GM19099 (cell line): ENCODE measurements around the gene RIN3.

Source experiments
- POLR2A ChIP-seq: IDR thresholded peaks from 3 replicates; pipeline ENCODE4 v1.6.1; 2011; ENCODE audit warnings: low read depth; ENCODE audit not compliant: insufficient read length; ENCODE audit errors: extremely low read depth

The RIN3 gene

DNA sequence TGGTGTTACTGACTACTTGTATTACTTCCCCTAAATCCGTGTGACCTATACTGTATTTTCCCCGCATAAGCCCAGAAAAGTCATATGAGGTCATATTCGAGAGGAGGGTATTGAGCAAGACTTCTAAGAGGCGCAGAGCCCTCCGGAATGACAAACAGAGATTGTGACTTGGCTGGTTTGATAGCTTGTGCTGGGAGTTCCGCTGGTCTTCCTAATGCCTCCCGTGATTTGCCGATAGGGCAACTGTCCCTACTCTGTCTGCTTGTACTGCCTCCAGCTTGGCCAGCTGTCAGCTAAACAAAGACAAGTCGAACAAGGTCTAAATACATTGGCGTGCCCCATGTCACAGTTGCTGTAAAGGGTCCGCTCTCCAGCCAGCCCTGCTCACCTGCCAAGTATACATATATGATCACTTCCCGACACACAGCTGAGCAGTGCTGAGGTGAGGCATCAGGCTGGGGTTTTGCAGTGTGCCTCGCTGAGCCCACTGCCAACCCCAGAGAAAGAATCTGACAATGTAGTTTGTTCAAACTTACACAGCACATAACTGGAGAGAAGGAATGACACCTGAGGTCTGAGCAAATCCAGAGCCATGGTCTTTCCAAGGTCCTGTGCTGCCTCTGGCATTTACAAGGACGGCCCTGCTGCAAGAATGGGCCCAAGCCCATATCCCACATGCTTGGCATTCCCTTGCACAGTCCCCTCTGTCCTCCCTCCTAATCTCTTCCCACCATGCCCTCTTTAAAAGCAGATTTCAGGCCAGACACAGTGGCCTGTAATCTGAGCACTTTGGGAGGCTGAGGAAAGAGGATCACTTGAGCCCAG is 211.1 kb downstream of the RIN3 start:
- no peak for TF ChIP-seq POLR2A

DNA sequence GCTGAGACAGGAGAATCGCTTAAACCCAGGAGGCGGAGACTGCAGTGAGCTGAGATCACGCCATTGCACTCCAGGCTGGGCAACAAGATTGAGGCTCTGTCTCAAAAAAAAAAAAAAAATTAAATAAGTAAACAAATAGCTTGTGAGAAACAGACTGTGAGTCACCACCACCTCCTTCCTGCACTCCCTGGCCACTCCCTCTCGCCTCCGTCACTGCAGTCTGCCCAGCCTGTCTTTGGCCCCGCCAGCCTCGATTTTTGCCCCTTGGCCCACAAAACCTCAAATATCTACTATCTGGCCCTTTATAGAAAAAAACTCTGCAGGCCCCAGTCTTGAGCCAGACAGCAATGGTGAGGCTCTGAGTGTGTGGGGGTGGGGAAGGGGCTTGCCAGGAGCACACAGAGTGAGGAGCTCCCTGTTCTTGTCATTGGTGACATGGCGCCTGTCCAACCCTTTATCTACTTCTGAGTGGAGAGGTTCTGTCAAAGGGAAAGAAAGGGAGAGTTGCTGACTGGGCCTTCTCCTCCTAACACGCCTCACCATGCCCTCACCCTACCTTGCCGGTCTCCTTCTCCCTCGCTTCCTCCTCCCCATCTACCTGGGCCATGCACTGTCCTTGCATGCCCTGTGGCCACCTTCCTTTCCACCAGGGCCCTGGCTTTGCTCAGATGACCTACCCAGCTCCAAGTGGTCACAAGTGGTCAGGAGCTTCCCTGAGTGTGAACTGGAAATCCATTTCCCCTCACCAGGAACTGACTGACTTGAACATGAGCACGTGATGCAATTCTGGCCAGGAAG is 212.8 kb downstream of the RIN3 start:
- no peak for TF ChIP-seq POLR2A

DNA sequence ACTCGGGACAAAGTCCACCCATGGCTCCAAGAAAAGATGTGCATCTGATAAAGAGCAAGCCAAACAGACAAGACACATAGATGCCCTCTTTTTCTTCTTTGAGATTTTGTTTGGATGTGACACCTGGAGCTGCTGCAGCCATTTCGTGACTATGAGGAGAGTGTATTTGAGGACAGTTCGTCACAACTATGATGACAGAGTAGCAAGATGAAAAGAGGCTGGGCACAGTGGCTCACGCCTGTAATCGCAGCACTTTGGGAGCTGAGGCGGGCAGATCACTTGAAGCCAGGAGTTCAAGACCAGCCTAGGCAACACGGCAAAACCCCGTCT is 213.3 kb downstream of the RIN3 start:
- no peak for TF ChIP-seq POLR2A

DNA sequence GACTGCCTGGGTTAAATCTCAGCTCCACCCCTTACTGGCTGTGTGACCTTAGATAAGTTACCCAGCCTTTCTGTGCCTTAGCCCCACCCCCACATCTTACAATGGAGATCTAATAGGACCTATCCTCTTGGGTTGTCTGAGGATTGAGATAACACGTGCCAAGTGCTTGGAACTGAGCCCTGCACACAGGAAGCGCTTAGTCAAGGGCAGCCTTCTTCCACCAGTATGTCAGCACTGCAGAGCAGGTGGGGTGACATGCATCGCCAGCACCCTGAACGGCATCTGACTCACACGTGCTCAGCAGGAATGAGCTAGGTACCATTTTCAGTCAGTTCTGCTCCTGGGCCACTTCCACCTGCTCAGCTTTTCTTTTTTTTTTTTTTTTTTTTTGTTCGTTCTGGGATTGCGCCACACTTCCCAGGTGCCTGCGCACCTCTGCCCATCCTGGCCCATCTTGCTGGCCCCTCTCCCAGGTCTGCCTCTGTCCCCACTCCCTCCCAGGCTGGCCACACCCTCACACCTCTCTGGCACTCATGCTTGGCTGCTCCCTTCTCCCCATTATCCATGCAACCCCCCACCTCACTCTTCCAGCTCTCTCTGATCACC is 215.3 kb downstream of the RIN3 start:
- TF ChIP-seq POLR2A: no peak

DNA sequence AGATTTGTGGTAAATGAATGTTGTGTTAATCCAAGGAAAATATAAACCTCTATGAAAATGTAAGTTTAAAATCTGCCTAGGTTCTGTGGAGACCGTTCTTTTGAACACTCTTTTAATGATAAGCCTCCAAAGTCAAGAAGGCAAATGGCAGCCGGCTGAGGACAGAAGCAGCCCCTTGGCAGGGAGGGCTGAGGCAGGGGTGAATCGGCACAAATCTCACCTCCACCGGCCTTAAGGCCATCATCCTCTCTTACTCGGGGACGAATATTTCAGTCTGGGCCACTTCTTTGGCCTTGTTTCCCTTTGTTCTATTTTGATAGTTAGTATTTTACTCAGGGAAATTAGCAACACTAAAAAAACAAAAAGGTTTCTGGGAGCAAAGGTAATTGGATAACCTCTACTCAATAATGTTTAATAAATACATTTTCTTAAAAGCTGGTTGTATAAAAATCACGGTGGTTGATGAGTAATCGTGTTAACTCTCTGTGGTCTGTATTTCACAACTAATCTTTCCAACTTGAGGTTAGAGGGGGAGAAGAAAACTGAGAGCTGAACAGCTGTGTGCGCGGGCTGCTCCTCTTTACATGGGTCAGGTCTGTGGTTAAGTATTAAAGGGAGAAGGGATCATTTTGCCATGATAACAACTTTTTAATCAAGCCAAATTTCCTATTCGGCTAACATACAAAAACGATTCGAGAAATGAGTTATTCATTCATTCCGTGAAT is 216.2 kb downstream of the RIN3 start:
- no peak for TF ChIP-seq POLR2A

DNA sequence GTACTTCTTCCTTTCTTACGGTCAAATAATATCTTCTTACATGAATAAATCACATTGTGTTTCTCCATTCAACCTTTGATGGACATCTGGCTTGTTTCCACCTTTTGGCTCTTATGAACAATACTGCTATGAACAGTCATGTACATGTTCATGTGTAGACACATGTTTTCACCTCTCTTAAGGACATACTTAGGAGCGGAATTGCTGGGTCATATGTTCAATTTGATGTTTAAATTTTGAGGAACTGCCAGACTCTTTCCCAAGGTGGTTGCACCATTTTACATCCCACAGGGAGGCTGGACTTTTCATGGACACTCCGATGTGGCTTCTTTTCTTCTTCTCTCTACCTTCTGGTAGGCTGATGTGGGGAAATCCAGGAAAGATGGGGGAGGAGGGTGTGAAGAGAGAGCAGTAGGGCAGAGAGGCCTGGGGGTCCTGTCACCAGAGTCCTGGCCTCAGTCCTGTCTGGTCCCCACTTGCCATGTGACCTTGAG is 218.1 kb downstream of the RIN3 start:
- TF ChIP-seq POLR2A: no peak

DNA sequence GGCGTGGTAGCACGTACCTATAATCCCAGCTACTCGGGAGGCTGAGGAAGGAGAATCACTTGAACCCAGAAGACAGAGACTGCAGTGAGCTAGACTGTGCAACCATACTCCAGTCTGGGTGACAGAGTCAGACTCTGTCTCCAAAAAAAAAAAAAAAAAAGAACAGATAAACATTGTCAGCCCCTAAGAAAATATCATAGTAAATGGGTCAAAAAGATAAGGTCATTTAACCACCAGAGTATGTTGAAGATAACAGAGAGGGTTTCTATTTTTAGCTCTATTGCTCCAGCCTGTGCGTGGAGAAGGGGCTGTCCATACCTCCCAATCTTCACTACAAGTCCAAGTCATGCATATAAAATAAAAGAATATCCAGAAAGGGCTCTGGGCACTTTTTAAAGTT is 219.4 kb downstream of the RIN3 start:
- TF ChIP-seq POLR2A: no peak

DNA sequence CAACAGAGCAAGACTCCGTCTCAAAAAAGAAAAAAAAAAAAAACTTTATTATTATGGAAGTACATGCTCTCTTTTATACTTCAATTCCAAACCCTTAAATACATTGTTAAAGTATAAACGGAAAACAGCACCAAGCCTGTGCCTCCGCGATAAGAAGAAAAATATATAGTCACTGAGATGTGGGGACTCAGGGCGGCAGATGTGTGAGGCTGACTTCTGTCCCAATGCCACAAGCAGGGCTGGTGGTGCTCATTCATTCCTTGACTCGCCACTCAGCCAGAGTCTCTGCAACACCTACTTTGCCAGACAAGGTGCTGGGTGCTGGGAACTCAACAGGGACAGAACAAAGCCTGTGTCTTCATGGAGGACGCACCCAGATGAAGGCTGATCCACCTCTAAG is 221.0 kb downstream of the RIN3 start:
- no peak for TF ChIP-seq POLR2A

DNA sequence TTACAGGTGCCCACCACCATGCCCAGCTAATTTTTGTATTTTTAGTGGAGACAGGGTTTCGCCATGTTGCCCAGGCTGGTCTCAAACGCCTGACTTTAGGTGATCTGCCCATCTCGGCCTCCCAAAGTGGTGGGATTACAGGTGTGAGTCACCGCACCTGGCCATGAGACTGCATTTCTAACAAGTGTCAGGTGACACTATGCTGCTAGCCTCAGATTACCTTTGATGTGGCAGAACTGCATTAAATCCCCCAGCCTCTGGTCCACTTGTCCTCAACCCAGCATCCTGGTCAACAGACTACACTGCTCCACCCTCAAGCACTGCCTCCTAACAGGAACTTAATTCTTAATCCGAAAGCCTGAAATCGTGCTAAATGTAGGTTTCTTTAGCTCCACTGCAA is 221.8 kb downstream of the RIN3 start:
- TF ChIP-seq POLR2A: no peak

DNA sequence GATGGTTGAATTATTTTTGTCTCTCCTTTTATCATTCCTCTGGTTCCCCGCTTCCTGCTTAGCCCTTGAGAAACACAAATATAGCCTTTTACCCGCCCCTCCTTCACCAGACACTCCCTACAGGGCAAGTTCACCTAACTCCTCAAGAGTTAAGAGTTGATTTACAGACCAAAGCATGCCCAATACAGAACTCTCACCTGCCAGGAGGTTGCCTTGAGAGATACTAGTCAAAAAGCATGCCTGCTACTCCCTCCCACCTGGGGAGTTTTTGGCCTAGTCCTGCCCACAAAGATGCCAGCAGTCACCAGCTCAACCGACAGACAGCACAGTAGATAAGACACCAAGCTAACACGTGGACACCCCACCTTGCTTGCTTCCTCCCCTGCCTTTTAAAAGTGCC is 223.6 kb downstream of the RIN3 start:
- TF ChIP-seq POLR2A: no peak

DNA sequence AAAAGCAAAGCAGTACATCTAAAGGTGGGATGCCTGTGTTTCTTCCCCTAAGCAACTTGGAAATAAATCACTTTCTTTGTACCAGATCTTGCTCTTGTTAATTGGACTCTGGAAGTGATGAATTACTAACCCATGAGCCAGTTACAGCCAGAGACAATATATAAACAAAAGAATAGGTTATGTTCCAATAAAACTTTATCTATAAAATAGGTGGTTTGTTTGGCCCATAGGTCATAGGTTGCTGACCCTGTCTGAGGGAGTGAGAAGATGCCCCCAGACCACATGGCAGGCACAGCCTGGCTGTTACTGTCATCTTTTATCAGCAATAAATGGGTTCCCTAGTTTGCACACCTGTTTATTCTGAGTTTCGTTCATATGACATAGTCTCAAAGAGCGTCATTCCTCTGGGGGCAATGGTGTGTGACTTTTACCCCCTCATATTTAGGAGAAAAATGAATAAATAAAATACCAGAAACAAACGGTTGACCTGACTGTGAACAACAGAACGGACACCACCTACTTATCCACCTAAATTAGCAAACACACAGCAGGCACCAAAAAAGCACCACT is 224.1 kb downstream of the RIN3 start:
- no peak for TF ChIP-seq POLR2A
